HG03575 (cell line): ENCODE measurements around the gene NEGR1.

Experiments used
- ATAC-seq: cut with Tn5 transposase; IDR thresholded peaks from one replicate; pipeline ENCODE4 v1.9.1; 2021; ENCODE audit not compliant: unreplicated experiment, insufficient number of reproducible peaks, low FRiP score; ENCODE audit errors: extremely low read depth

The NEGR1 gene

DNA sequence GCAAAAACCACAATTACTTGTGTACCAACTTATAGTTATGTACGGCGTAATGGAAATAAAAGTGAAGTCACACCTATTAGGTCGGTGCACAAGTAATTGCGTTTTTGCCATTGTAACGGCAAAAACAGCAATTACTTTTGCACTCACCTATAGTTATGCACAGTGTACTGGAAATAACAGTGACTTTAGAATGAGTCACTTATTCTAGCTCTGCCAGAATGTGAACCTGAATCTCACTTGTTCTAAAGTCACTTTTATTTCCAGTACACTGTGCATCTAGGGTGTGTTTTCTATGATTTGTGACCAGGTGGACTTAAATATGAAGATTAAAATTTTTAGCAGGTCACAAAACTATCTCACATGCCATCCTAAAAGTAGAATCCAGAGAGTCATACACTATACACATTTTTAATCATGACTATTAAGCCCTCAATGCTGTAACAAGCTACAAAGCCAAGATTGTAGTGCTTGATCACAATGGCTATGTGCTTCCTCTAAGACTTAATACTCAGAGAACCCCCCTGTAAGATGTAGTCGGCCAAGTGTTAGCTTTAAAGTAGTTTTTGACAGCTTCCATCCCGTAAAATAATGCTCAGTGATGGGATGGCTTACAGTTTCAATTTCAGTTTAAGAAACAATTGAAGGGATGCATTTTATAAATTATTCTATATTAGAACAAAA lies 218.8 kb downstream of the NEGR1 start:
- no peak for ATAC-seq

DNA sequence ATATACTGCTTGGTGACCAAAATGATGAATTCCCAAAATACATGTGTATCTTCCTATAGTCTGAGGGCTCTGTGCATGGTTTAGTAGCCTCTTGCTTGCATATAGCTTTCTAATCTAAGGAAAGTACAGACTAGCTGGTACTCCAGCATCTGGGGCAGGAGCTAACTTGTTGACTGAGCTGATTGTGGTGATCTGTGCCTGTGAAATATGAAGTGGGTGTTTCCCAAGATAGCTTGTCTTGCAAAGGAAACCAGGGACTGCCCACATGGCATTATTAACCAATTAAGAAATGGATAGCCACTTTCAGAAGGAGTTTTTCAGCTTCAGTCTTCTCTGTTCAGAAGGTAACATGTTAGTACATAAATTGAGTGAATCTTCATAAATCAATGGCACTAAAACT lies 219.8 kb downstream of the NEGR1 start:
- ATAC-seq: no peak

DNA sequence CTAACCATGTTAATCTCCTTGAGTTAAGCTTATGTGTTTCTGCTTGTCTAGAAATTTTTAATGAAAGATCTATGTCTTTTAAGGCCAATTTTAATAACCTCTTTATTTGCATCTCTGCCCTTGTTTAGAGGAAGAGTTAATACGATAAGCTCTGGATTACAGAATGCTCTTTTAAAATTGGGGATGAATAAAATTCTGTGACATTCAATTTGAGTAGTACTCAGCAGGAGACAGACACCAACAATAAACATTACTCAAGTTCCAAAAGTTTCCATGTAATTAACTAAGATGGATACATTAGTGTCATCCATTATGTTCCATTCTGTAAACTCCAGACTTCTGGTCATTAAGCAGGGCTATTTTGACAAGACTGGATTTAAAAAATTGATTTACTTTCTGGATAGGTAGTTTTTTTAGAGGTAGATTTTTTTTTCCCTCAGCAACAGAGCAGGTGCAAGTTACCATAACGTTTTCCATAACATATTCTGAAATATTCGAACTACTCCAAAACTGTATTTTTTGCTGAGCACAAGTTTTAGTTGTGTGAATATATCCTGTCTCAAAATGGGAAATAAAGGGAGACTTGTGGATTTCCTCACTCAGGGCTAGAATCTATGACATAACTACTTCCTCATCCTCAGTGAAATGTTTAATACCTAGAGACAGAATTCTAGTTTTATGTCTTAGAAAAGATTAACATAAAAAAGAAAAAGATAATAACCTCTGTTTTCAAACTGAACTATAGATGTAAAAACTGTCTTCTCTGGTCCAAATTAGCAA lies 221.7 kb downstream of the NEGR1 start:
- ATAC-seq: no peak

DNA sequence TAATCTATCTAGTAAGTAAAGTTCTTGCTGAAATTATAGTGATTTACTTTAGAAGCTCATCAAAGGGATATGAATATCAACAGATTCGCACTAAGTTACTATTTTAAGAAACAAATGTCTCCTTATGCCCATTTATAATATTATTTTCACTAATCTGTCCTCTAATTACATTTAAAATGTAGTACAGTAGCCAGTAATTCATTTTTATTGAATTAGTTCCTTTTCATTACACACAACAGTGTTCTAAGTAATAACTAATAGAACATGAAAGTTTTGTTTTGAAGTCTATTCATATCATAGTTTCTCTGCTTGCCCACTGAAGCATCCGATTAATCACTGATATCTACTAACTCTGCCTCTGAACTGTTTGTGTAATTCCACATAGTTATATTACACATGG lies 225.8 kb downstream of the NEGR1 start:
- ATAC-seq: no peak

DNA sequence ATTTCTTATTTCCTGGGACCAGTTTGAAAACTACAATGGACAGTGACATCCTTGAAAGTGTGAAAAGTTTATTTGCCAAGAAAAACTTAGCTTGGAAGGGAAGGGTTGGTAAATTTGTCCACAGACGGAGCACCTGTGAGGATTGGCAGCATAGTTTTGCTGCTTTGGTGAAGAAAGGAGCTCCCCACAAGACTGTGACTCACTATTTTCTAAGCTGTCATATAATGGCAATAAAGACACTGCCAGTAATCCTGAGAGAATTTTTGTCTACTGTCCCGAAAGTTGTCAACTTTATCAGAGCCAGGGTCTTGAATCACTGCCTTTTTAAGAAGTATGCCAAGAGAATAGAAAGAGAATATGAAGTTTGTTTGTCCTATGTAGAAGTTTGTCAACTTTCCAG lies 230.8 kb downstream of the NEGR1 start:
- ATAC-seq: no peak

DNA sequence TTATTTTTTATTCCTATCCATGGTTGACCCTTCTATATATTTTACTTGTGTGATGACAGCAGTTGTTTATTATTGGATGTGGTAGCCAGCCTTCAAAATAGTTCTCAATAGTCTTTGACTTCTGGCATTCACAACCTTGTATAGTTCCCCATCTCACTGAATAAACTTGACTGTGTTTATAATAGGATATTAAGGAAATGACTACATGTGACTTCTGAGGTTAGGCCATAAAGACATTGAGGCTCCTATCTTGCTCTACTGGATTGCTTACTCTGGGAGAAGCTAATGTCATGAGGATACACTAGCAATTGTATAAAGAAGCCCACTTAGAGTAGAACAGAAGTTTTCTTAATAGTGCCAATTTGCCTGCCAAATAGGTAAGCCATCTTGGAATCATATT lies 231.8 kb downstream of the NEGR1 start:
- no peak for ATAC-seq

DNA sequence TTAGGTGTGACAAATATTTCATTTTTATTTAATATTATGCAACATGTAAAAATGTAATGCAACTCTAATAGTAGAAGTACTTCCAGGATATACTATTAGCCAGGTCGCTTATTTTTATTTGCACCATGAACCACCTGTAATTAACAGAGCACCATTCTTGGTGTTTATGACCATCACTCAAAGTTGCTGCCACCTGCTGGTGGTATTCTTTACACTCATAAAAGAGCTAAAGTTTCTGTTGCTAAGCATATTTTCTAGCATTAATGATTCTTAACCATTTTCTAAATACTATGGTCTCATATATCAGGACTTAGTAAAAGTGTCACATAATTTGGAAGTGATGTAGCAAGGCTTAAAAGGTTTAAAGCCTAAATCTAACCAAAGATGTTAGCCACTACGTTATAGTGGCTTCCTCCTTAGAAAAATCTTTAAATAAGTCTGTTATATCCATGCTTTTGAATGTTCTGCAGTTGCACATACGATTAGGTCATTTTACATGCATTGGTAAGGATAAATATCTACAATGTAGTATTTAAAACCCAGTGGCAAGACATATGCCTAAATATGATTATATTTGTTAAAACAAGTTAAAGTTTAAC lies 244.5 kb downstream of the NEGR1 start:
- no peak for ATAC-seq

DNA sequence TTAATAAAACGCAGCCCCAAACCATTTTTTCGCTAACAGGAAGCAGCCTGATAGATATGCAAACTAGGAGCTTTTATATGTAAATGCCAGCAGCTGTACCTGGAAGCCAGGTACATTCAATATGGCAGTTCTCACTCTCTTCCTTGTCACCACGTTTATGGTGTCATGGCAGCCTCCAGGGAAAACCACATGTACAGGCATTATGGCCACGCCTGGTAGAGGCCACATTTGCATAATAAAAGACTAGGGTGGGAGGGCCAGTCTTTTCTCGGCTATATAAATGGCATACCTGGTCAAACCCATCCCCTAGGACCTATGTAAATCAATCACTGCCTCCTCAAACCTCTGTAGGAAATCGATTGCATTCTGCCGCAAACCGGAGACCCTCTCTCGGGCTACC lies 247.5 kb downstream of the NEGR1 start:
- ATAC-seq: no peak

DNA sequence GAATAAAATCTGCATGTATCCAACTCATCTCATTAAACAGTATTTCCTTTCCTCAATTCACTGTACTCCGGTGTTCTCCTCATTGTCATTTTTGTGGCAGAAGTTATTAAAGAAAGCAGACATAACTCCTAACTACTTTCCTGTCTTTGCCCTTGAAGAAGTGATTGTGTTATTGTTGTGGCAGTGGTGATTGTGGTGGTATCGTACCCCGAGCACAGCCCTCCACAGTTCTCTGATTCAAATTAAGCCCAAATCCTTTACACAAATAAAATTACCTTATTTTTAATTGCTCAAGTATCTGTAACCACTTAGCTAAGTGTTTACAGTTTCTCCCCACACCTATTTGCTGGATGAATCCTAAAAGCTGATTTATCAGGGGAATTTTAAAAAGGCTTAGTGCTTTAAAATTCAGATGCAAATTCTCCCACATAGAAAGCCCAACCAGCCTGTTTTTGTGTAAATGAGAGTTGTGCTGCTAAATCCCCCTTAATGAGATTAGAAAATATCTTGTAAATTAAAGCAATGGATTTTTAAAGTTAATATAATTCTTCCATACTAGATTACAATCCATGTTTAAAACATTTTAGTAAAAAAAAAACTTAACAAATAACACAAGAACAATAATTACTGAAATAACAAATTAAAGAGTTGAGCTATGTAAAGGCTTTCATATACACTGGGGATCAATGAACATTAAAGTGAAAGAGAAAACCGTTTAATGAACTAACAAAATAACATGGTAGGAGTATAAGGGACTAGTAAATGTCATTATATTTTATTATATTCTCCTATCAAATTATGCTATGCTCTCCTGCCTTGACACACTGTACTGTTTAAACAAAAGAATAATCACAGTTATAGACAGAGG lies 259.0 kb downstream of the NEGR1 start:
- ATAC-seq: no peak

DNA sequence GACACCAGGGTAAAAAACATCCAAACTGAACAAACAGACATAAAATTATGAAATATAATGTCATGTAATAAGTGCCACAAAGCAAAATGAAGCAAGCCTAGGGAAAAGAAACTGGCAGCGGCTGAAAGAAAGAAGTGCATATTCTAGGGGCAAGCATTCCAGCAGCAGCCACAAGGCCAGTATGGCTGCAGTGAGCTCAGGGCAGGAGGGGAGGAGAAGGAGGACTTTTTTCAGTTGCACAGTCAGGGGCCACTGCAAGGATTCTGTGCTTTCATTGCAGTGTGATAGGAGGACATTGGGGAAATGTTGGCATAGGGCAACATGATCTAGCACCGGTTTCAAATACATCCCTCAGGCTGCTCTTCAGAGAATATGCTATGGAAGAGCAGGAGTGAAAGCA lies 263.8 kb downstream of the NEGR1 start:
- ATAC-seq: no peak

DNA sequence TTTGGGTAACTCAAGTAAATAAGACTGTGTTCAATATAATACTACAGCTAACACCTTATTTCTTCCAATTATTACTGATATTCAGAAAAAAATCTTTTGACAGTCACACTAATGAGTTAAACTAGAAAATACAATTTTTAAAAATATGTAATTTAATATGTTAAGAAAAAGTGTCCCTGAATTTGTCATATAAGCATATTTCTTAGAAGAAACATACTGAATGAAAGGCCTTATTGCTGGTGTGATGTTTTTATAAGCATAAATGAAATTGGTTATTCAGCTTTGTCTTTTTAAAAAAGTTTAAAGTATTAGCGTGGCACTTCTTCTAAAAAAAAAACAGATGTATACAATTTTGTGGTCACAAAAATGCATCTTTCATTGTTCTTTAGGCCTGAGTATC lies 267.3 kb downstream of the NEGR1 start:
- ATAC-seq: no peak

DNA sequence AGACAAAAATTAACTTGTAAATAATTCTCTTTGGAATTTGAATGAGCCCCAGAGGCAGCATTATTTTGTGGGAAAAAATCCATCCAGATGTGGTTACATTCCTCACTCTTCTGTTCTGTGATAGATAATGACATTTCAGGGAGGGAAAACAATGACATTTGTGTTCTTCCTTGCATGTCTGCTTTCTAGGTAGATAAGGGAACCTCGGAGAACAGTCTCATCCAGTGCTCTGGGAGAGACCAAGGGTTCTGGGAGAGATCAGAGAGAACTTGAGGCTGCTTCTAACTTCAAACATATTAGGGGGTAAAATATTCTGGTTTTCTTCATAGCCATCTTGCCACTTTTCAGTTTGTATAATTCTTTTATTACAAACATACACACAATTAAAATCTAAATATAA lies 269.2 kb downstream of the NEGR1 start:
- no peak for ATAC-seq

DNA sequence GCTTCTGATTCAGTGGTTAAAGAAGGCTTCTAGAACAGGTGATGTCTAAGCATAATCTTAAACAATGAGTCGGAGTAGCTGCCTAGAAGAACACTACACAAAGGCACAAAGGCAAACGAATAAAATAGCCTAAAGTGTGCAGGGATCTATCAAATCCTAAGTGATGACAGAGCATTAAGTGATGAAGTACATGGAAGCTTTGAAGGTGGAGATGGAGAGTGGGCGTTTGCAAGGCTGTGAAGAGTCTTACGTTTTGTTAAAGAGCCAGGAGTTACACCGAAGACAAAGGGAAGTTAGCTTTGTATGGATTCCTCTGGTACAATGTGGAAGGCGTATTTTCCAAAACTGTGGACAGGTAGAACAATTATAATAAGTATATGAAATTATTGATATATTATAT lies 270.6 kb downstream of the NEGR1 start:
- ATAC-seq: no peak

DNA sequence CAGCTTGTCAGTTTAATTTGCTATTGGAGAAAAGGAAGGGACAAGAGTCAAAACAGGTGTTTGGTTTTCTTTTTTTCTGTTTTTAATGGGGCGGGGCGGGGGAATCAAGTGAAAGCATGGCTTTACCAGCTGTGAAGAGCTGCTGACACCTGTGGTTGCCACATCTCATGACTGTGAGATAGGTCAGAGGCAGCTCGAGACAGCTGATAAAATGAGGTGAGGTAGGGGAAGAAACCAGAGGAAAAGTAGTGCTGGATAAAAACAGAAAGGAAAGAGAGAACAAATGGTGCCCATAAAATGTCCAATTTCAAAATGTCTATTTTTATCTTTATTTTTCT lies 272.3 kb downstream of the NEGR1 start:
- no peak for ATAC-seq

DNA sequence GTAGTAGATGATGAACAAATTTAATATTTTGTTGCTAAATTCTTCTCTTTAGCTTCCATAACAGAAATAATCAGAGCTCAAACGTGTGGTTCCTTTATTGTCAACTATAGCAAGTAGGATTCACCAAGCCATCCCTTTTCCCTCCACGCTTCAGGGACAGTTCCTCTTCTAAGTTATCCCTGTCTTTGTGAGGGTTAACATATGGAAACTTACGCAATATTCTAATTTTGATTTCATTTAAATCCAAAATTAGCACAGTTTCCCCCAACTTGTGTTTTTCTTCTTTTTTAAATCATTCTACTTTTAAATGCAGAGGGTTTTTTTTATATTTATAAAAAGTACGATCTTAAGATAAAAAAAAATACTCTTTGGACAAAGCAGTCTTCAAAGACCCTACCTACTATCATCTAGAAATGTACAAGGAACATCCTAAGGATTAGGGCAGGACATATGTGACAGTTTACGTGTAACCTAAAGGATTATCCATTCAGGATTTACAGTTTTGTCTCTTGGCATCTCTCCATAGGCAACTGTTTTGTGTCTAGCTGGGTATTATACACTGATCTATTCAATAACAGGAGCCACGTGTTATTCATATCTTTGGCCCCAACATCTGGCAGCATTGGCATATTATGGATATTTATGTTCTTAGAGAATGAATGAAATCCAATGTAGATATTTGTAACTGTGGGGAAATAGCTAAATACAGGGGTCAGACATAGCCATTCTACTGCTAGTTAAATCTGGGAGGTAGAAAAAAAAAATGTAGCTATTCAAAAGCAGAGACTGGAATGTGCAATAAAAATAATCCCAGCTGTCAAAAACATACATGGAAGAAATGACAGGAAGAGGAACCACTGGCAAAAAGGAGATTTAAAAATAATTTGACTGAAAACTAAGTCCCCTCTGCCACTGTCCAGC lies 272.9 kb downstream of the NEGR1 start:
- ATAC-seq: no peak

DNA sequence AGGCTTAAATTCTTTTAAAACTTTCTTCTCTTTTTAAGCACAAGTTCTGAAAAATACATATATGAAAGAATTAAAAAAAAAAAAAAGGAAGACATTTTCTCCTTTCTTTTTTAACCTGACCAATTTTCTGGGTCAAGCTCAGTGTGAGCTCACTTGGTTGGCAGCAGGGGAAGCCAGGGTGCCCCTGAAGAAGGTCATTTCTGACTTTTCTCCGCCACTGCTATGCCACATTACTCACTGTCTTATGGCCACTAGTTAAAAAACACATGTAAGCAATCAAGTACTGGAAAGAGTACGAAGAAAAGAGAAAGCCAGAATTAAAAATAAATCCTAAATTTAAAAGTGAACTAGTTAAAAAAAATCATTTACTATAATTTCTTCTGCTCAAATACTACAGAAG lies 275.0 kb downstream of the NEGR1 start:
- no peak for ATAC-seq

DNA sequence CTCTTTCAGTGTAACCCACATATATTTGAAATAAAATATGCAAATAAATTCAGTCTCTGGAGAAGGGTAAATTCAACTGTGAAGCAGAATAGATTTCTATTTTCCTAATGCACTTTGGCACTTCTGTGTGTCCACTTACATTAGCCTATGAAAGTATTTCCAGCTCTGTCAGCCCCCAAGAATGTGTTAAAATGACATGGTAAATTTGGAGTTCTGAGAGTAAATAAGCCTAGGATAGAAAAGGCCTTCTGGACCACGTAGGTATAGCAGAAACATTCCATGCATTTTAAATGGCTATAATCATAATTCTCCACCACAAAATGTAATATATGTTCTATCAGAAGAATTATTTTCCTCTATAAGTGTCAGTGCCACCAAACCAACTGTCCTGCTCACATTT lies 276.2 kb downstream of the NEGR1 start:
- ATAC-seq: no peak

DNA sequence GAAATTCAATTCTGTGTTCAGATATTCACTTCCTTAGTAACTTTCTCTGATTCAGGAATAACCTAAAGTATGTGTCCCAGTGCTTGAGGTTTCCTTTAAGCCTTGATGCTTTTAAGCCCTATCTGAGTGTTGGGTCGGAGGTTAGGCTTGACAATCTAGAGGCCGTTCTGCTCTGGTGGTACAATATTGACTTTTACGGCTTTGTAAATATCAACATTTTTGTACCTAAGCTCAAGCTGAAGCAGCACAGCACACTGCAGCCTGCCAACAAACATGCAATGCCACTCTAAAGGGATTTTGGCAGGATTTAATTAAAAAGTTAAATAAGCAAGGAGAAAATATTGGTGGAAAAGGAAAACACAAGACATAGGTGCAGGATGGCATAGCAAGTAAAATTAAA lies 279.2 kb downstream of the NEGR1 start:
- ATAC-seq: no peak

DNA sequence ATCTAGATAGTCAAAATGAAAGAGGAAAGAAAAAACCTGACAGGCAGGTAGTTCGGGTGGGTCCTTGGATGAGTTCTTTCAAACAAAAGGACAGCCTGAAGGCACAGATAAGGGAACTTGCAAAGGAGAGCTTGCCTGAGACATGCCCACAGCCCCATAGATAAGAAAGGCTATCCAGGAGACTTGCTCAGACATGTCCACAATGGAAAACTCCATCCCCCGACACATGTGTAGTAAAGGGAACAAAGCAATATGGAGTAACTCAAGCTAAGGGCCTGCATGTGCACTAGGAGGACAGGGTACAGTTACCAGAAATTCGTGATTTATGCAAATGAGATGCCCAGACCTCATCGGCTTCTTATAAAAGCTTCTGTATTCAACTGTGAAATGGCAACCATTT lies 281.5 kb downstream of the NEGR1 start:
- no peak for ATAC-seq
